ENCODE measurements around the gene OTOP2.
"Not testable (repeated sequence)": the region's sequence is repeated elsewhere in the genome, so short reads cannot be mapped to it uniquely, and the experiment has no call there.

OTOP2 gene

GRCh38 chr17:74951680-74952421 is 27.8 kb downstream of the OTOP2 start:
- DNase-seq (ENCODE audit: low read depth) = no peak

GRCh38 chr17:74952431-74953133 is 28.5 kb downstream of the OTOP2 start:
- DNase-seq (ENCODE audit: low read depth) = no peak

GRCh38 chr17:74953134-74953687 is 29.1 kb downstream of the OTOP2 start:
- no peak for DNase-seq (ENCODE audit: low read depth)

GRCh38 chr17:74954115-74954514 is 30.0 kb downstream of the OTOP2 start:
- DNase-seq (ENCODE audit: low read depth) = no peak

GRCh38 chr17:74954665-74955421 is 30.8 kb downstream of the OTOP2 start:
- DNase-seq (ENCODE audit: low read depth) = no peak

GRCh38 chr17:74956093-74956492 is 32.0 kb downstream of the OTOP2 start:
- no peak for DNase-seq (ENCODE audit: low read depth)

GRCh38 chr17:74957935-74958740 is 34.1 kb downstream of the OTOP2 start:
- peak; percentile 60 for DNase-seq (ENCODE audit: low read depth)

GRCh38 chr17:74959826-74960515 is 35.9 kb downstream of the OTOP2 start:
- DNase-seq (ENCODE audit: low read depth) = no peak

GRCh38 chr17:74960570-74961342 is 36.7 kb downstream of the OTOP2 start:
- no peak for DNase-seq (ENCODE audit: low read depth)

GRCh38 chr17:74961657-74962350 is 37.7 kb downstream of the OTOP2 start:
- peak; percentile 70 for DNase-seq (ENCODE audit: low read depth)

- DNase-seq (ENCODE audit: low read depth) = no peak
Observed at GRCh38 chr17:74962622-74963394, 38.7 kb downstream of the OTOP2 start.

GRCh38 chr17:74963656-74964055 is 39.6 kb downstream of the OTOP2 start:
- no peak for DNase-seq (ENCODE audit: low read depth)

- DNase-seq (ENCODE audit: low read depth) = no peak
Observed at GRCh38 chr17:74964246-74964761, 40.2 kb downstream of the OTOP2 start.

GRCh38 chr17:74964988-74965622 is 41.0 kb downstream of the OTOP2 start:
- DNase-seq (ENCODE audit: low read depth) = no peak

- DNase-seq (ENCODE audit: low read depth) = no peak
Observed at GRCh38 chr17:74968361-74968780, 44.3 kb downstream of the OTOP2 start.

GRCh38 chr17:74969501-74969900 is 45.4 kb downstream of the OTOP2 start:
- DNase-seq (ENCODE audit: low read depth) = not testable (repeated sequence)

GRCh38 chr17:74970395-74970794 is 46.3 kb downstream of the OTOP2 start:
- no peak for DNase-seq (ENCODE audit: low read depth)
